IgD-negative memory B cell (primary cell): ENCODE measurements around the gene CHMP4B. TPM values are rescaled to one million over a fixed set of nuclear protein-coding genes. Genes with fewer than 3 reads are reported as not detected.

Source experiments
- H3K27ac Mint-ChIP-seq, 3 donors: one replicate each; pipeline ENCODE4 v1.8.0; 2020 to 2022; ENCODE audit warnings: mild to moderate bottlenecking in 3 of 3, mixed read lengths in 3 of 3, moderate library complexity in 1 of 3
- H3K27me3 Mint-ChIP-seq: one replicate; pipeline ENCODE4 v1.8.0; 2021; ENCODE audit warnings: mixed read lengths
- H3K36me3 Mint-ChIP-seq: one replicate; pipeline ENCODE4 v1.8.0; 2020; ENCODE audit warnings: mild to moderate bottlenecking, mixed read lengths
- H3K4me1 Mint-ChIP-seq, 3 donors: one replicate each; pipeline ENCODE4 v1.8.0; 2020 to 2022; ENCODE audit warnings: mixed read lengths in 3 of 3, mild to moderate bottlenecking in 1 of 3
- H3K4me3 Mint-ChIP-seq, 4 donors: one replicate each; pipeline ENCODE4 v1.8.0; 2020 to 2022; ENCODE audit warnings: mild to moderate bottlenecking in 4 of 4, mixed read lengths in 4 of 4, moderate library complexity in 3 of 4
- H3K9me3 Mint-ChIP-seq, 3 donors: one replicate each; pipeline ENCODE4 v1.8.0; 2020 to 2021; ENCODE audit warnings: mixed read lengths in 3 of 3, mild to moderate bottlenecking in 1 of 3
- polyA plus RNA-seq: library from polyadenylated mRNA; unstranded; fragments of 300-500 nt; fragmentation: Illumina TruSeq; gene quantifications from one replicate; pipeline ENCODE4 v1.2.3, GENCODE V29; 2021

CHMP4B gene
- polyA plus RNA-seq, 1 donor from 2014 or later, result 11.8 TPM

DNA sequence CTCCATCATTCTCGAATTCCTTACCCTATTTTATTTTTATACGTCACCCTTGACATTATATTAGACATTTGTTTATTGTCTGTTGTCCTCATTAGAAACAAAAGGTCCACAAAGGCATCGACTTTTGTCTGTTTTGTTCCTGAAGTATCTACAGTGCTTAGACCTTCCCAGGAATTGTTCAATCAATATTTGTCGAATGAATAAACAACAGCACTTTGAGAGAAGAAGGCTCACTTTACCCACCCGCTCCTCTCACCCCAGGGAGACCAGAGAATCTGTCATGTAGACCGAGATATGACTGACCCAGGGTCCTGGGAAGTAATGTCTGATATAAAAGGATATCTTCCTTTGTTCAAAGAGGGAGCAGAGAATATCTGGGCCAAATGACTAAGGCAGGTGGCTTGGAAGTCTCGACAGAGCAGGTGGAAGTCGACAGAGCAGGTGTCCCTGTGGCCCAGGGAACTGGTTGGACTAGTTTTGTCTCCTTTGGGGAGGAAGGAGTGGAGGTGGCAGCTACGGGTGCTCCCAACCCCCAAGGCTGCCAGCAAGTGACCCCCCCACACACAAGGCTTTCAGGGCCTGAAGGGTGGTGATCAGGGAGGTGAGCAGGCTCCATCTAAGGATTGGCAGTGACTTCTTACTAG lies 14.8 kb upstream of the CHMP4B start:
- no peaks in the 10 kb centered on the region for H3K9me3 Mint-ChIP-seq
- no peaks in the 10 kb centered on the region for H3K36me3 Mint-ChIP-seq
- no peak overlapping the region for H3K27ac Mint-ChIP-seq
- no peak overlapping the region for H3K4me3 Mint-ChIP-seq
- peaks cover 4 to 7% (median 5%) of the 10 kb centered on the region in 3 donors for H3K4me1 Mint-ChIP-seq
- H3K27me3 Mint-ChIP-seq, result no peaks in the 10 kb centered on the region

GRCh38 chr20:33796907-33797544 lies 14.1 kb upstream of the CHMP4B start:
- Mint-ChIP-seq H3K27me3 (no peaks in the 10 kb centered on the region), H3K27ac (peak overlapping the region in 1 of 3 donors; percentile 36), H3K4me3 (no peak overlapping the region), H3K9me3 (no peaks in the 10 kb centered on the region), H3K36me3 (no peaks in the 10 kb centered on the region), H3K4me1 (peaks cover 2 to 5% (median 5%) of the 10 kb centered on the region in 3 donors)

DNA sequence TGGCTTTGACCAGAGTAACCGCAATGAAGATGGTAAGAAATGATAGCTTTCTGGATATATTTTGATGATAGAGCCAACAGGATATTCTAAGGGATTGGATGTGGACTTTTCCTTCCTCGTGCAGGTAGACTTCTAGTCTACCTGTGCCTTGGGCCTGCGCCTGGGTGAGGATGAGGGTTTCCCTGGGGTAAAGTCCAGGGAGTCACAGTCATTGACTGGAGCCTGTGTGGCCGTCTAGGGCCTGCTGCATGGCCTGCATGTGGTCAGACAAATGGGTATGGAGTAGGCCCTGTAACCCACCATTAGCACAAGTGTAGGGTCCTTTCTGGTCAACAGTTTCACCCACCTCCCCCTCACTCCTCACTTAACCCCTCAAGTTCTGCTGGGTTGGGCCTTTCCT lies 12.7 kb upstream of the CHMP4B start:
- Mint-ChIP-seq H3K27ac (no peak overlapping the region), H3K4me3 (peak overlapping the region in 1 of 4 donors; percentile 39), H3K27me3 (no peaks in the 10 kb centered on the region), H3K36me3 (no peaks in the 10 kb centered on the region), H3K4me1 (peaks cover 0 to 3% (median 0%) of the 10 kb centered on the region in 3 donors), H3K9me3 (peaks cover 0 to 2% (median 0%) of the 10 kb centered on the region in 3 donors)

GRCh38 chr20:33803921-33804337 lies 7.2 kb upstream of the CHMP4B start:
- no peak overlapping the region for H3K27ac Mint-ChIP-seq

DNA sequence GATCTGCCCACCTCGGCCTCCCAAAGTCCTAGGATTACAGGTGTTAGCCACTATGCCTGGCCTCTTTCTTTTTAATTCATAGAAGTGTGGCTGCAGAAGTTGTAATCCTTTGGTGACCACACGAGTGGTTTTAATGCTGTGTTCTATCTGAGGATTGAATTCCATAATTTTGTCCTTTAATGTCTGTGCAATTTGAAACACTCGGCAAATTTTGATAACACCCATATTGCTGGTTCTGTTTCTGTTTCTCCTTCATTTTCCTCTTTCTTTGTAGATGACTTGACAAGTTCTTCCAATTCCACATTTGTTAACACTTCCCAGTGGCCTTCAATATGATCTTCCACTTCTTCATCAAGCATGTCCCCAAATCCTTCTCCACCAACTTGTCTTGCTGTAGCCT lies 2.8 kb upstream of the CHMP4B start:
- Mint-ChIP-seq H3K27me3 (no peaks in the 10 kb centered on the region), H3K9me3 (no peaks in the 10 kb centered on the region), H3K27ac (no peak overlapping the region), H3K4me3 (no peak overlapping the region), H3K4me1 (peaks cover 13 to 14% (median 13%) of the 10 kb centered on the region in 3 donors), H3K36me3 (no peaks in the 10 kb centered on the region)

More at GRCh38 chr20:33803921-33804337, 7.2 kb upstream of the CHMP4B start:
- Mint-ChIP-seq H3K4me3 (no peak overlapping the region), H3K27me3 (no peaks in the 10 kb centered on the region), H3K4me1 (peaks cover 0 to 5% (median 0%) of the 10 kb centered on the region in 3 donors), H3K9me3 (peaks cover 0 to 2% (median 0%) of the 10 kb centered on the region in 3 donors), H3K36me3 (no peaks in the 10 kb centered on the region)

- H3K27ac Mint-ChIP-seq, result no peak overlapping the region
- H3K4me3 Mint-ChIP-seq, result no peak overlapping the region
- no peaks in the 10 kb centered on the region for H3K9me3 Mint-ChIP-seq
- H3K27me3 Mint-ChIP-seq, result no peaks in the 10 kb centered on the region
- peaks cover 13 to 29% (median 29%) of the 10 kb centered on the region in 3 donors for H3K4me1 Mint-ChIP-seq
- peaks cover 2% of the 10 kb centered on the region for H3K36me3 Mint-ChIP-seq
Measured at GRCh38 chr20:33810259-33810658, 889 bp upstream of the CHMP4B start.

GRCh38 chr20:33811776-33812151 lies 616 bp downstream of the CHMP4B start:
- H3K27ac Mint-ChIP-seq, result peak overlapping the region; percentile 76 to 95 (median 84)
- peaks cover 16 to 43% (median 28%) of the 10 kb centered on the region in 3 donors for H3K4me1 Mint-ChIP-seq
- H3K9me3 Mint-ChIP-seq, result no peaks in the 10 kb centered on the region
- peaks cover 5% of the 10 kb centered on the region for H3K36me3 Mint-ChIP-seq
- H3K4me3 Mint-ChIP-seq, result peak overlapping the region; percentile 84 to 98 (median 96)
- no peaks in the 10 kb centered on the region for H3K27me3 Mint-ChIP-seq

DNA sequence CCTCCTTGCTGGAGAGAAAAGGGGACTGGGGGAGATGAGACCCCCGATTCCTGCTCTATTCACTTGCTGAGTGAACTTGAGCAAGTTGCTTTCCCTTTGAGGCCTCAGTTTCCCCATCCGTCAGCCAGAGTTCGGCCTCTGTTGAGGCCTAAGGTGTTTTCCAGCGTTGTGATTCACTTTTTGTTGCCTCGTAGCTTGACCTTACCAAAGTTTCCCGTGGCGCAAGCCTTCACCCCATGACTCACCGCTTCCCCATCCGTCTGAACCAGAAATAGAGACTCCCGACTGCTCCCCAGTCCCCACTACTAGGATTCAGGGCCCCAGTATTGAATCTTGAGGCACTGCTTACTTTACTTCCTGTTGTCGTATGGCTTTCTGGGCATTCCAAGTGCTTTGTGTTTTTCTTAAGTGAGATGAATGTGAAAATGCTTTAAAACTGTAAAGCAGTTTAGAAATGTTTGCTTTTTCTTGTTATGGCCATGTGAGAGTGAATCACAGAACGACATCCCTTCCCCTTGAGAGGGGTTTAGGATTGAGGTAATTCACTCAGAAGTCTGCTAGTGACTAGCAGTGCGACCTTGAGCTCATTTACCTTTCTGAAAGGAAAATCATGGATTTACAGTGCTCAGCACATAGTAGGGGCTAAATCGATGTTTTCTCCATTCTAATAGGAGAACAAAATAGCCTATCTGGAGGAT lies 1.2 kb downstream of the CHMP4B start:
- Mint-ChIP-seq H3K27me3 (no peaks in the 10 kb centered on the region), H3K4me3 (peak overlapping the region; percentile 84 to 98 (median 96)), H3K36me3 (peaks cover 5% of the 10 kb centered on the region), H3K9me3 (no peaks in the 10 kb centered on the region), H3K4me1 (peaks cover 16 to 47% (median 28%) of the 10 kb centered on the region in 3 donors), H3K27ac (peak overlapping the region; percentile 76 to 95 (median 84))

- H3K27me3 Mint-ChIP-seq, result no peaks in the 10 kb centered on the region
- H3K36me3 Mint-ChIP-seq, result peaks cover 5% of the 10 kb centered on the region
- no peaks in the 10 kb centered on the region for H3K9me3 Mint-ChIP-seq
- H3K4me1 Mint-ChIP-seq, result peaks cover 23 to 54% (median 33%) of the 10 kb centered on the region in 3 donors
- peak overlapping the region; percentile 84 to 98 (median 96) for H3K4me3 Mint-ChIP-seq
- peak overlapping the region; percentile 63 to 84 (median 73) for H3K27ac Mint-ChIP-seq
Measured at GRCh38 chr20:33812908-33813462, 1.8 kb downstream of the CHMP4B start.

DNA sequence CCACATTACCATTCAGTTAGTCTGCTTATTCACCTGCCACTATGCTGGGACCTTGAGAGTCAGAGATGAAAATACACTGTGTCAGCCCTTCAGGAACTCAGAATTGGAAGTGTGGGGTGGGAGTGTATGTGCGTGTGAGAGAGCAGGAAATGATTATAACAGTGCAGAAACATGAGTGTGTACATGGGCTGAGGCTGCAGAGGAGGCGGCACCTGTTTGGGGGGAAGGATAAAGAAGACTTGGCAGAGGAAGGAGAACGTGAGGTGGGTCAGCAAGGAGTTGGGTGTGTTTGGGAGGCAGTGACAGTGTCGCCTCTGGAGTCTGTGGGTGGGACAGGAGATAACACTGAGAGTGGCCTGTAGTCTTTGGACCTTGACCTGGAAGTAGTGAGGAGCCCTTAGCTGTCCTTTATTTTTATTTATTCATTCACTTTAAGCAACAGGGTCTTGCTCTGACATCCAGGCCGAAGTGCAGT lies 3.1 kb downstream of the CHMP4B start:
- Mint-ChIP-seq H3K4me3 (peak overlapping the region in 3 of 4 donors; percentile 1 to 79 (median 2)), H3K36me3 (peaks cover 5% of the 10 kb centered on the region), H3K9me3 (no peaks in the 10 kb centered on the region), H3K27me3 (no peaks in the 10 kb centered on the region), H3K27ac (peak overlapping the region in 1 of 3 donors; percentile 85), H3K4me1 (peaks cover 30 to 66% (median 44%) of the 10 kb centered on the region in 3 donors)

GRCh38 chr20:33815671-33816070 lies 4.5 kb downstream of the CHMP4B start:
- no peaks in the 10 kb centered on the region for H3K9me3 Mint-ChIP-seq
- peak overlapping the region in 1 of 4 donors; percentile 14 for H3K4me3 Mint-ChIP-seq
- peaks cover 5% of the 10 kb centered on the region for H3K36me3 Mint-ChIP-seq
- H3K4me1 Mint-ChIP-seq, result peaks cover 39 to 76% (median 53%) of the 10 kb centered on the region in 3 donors
- no peaks in the 10 kb centered on the region for H3K27me3 Mint-ChIP-seq
- no peak overlapping the region for H3K27ac Mint-ChIP-seq

- Mint-ChIP-seq H3K36me3 (peaks cover 5% of the 10 kb centered on the region), H3K27me3 (no peaks in the 10 kb centered on the region), H3K4me1 (peaks cover 39 to 76% (median 53%) of the 10 kb centered on the region in 3 donors), H3K4me3 (peak overlapping the region in 2 of 4 donors; percentile 14 to 31), H3K27ac (no peak overlapping the region), H3K9me3 (no peaks in the 10 kb centered on the region)
Measured at GRCh38 chr20:33816191-33816590, 5.0 kb downstream of the CHMP4B start.

DNA sequence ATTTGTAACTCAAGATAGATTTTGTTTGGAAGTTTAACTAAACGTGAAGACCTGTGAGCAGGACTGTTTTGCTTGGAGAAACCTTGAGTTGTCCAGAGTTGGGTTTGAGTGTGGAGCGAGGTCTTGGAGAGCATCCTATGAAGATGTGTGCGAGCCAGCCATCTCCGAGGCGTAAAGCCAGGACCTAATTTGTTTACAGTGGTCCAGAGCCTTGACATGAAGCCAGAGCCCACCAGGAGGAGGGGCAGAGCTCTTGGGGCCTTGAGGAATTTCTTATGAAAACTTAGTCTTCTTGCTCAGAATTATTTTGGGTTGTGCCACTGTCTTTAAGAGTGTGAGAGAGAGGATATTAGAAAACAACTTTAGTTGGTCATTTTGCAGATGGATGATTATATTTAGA lies 6.3 kb downstream of the CHMP4B start:
- H3K4me3 Mint-ChIP-seq, result peak overlapping the region in 1 of 4 donors; percentile 10
- H3K36me3 Mint-ChIP-seq, result peaks cover 5% of the 10 kb centered on the region
- peak overlapping the region in 1 of 3 donors; percentile 39 for H3K27ac Mint-ChIP-seq
- H3K4me1 Mint-ChIP-seq, result peaks cover 36 to 73% (median 53%) of the 10 kb centered on the region in 3 donors
- H3K27me3 Mint-ChIP-seq, result no peaks in the 10 kb centered on the region
- H3K9me3 Mint-ChIP-seq, result no peaks in the 10 kb centered on the region

DNA sequence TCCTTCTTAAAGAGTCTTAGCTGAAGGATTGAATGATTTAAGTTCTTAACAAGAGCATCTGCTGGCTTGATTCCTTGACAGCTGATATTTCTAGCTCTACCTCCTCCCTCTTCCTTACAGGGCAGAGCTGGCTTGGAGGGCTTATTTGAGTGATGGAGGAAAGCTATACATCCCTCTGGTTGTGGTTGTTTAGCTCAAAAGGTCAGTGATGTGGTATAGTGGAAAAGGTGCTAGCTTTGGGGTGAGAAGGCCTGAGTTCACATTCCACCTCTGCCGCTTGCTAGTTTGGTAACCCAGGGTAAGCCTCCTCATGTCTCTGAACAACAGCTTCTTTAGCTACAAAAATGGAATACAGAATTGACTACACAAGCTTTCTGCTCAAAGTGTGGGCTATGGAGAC lies 8.3 kb downstream of the CHMP4B start:
- Mint-ChIP-seq H3K36me3 (peaks cover 5% of the 10 kb centered on the region), H3K4me3 (no peak overlapping the region), H3K4me1 (peaks cover 27 to 59% (median 38%) of the 10 kb centered on the region in 3 donors), H3K9me3 (no peaks in the 10 kb centered on the region), H3K27ac (peak overlapping the region in 1 of 3 donors; percentile 21), H3K27me3 (no peaks in the 10 kb centered on the region)
